GM23248 (cell line): Measurements from ENCODE around the gene GALNS.

Source experiments
- EZH2 ChIP-seq: fragments of 200-600 bp; sonication (generic); IDR thresholded peaks from 2 replicates; pipeline ENCODE4 v1.6.1; 2018; ENCODE audit warnings: antibody characterized with exemption, mild to moderate bottlenecking; ENCODE audit not compliant: insufficient read depth, poor library complexity, severe bottlenecking
- EZH2phosphoT487 ChIP-seq: fragments of 200-600 bp; sonication (generic); IDR thresholded peaks from 2 replicates; pipeline ENCODE4 v1.6.1; 2018; ENCODE audit warnings: antibody characterized with exemption, moderate library complexity, mild to moderate bottlenecking, low read depth; ENCODE audit not compliant: insufficient read depth

DNA sequence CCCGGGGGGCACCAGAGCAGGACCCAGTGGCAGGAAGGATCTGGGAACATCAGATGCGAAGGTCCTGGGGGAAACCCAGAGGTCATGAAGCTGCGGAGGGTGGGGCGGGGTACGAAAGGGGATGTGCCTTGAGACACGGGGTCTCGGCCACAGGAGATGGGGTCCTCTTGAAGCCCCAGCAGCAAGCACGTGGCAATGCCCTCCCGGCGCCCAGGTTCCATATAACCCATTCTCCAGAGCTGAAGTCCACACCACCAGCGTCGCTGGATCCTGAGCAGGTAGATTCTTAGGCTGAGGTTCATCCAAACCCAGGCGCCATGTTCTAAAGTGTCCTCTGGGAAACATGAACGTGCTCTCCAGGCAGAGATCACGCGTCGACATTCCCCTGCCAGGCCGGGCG lies 92.7 kb downstream of the GALNS start:
- no peak for TF ChIP-seq EZH2
- no peak for TF ChIP-seq EZH2phosphoT487
